Measurements from ENCODE around the gene IGFBP5.

IGFBP5 gene

DNA sequence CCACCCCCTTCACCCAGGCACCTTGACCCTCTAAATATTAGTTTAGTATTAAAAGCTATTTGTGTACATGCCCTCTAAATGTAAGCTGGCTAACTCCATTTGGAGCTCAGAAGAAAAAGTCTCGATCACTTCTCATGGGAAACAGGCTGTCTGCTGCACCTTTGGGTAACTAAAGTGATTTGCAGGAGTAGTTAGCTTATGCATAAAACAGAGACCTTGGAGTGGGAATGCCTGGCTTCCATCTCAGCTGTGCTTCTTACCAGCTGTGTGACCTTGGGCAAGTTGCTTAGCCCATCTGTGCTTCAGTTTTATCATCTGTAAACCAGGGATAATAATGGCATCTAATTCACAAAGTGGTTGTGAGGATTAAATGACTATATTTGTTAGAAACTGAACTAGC, 32.2 kb downstream of the IGFBP5 start:
- no peak for FAIRE-seq

GRCh38 chr2:216661639-216662375, 33.5 kb downstream of the IGFBP5 start:
- no peak for FAIRE-seq

DNA sequence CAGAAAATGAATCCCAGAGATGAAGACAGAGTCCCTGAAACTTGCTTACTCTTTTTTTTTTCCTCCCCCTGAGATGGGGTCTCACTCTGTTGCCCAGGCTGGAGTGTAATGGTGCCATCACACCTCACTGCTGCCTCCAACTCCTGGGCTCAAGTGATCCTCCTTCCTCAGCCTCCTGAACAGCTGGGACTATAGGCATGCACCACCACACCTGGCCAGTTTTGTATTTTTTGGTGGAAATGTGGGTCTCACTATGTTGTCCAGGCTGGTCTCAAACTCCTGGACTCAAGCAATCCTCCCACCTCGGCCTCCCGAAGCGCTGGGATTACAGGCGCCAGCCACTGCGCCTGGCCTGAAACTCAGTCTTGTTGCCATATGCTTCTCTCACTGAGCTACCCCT, 34.3 kb downstream of the IGFBP5 start:
- FAIRE-seq = no peak

DNA sequence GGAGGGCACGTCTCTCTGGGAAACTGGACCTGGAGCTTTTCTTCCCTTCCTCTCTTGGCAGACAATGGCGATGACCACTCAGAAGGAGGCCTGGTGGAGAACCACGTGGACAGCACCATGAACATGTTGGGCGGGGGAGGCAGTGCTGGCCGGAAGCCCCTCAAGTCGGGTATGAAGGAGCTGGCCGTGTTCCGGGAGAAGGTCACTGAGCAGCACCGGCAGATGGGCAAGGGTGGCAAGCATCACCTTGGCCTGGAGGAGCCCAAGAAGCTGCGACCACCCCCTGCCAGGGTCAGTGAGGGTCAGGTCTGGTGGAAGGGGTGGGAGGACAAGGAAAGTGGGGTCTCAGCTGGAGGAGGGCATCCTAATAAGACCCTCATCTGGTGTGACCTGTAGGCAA, 34.9 kb downstream of the IGFBP5 start:
- no peak for FAIRE-seq

DNA sequence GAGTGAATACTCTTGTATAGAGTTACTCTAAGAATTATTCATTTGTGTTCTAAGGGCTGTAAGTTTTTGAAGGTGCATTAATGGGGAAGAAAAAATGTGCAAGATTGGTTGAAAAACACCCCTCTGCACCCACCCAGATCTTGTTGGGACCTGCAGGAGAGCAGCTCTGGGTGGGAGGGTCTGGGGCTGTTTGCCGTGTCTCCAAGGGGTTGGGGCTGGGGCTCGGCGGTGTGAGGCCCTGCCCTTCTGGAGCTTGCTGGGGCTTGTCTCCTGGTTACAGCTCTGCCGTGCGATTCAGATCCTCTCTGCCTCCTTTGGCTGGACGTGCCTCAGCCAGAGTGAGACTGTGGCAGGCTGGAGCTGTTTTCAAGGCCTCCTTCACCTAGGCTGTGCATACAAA, 36.1 kb downstream of the IGFBP5 start:
- no peak for FAIRE-seq

- no peak for FAIRE-seq
These were observed 36.6 kb downstream of the IGFBP5 start for GRCh38 chr2:216658757-216659156.

DNA sequence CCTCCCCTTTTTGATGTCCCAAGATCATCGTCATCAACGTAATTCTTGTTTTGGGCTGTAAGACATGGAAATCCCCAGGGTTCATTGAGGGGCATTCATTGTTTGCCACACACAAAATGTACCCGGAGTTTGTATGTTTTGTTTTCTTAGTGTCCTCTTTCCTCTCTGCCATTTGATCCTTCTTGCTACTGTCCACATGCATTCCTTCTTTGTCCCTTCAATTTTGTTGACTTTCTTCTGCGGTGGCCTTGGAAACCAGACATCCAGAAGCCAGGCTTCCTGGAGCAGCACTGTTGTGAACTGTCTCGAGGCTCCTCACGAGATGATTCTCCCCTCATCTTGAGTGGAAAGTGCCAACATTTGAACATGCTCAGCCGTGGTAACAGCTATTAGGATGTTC, 37.4 kb downstream of the IGFBP5 start:
- no peak for FAIRE-seq

GRCh38 chr2:216657086-216657855, 38.1 kb downstream of the IGFBP5 start:
- FAIRE-seq = no peak

- no peak for FAIRE-seq
These were observed 40.8 kb downstream of the IGFBP5 start for GRCh38 chr2:216654528-216655052.

DNA sequence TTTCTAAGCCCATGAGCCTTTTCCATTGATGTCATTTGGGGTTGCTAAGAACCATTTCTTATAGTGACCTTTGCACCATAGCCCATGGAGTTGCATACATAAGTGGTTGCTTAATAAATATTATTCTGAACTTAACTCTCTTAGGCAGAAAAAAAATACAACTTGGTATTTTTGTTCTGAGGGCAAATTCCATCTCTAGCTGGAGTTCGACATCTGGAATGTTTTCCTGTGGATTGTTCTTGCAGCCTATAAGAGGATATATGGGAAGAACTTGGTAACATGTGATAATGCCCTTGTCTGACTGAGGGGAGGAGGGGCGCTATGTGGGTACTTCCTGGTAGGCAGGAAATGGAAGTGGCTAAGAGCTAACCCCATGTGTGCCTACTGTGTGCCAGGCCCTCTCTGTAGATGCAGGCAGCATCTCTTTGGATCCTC, 41.4 kb downstream of the IGFBP5 start:
- FAIRE-seq = no peak

- FAIRE-seq = no peak
These were observed 42.1 kb downstream of the IGFBP5 start for GRCh38 chr2:216653093-216653799.

- FAIRE-seq = no peak
These were observed 42.8 kb downstream of the IGFBP5 start for GRCh38 chr2:216652566-216652965.

GRCh38 chr2:216651351-216651881, 43.9 kb downstream of the IGFBP5 start:
- no peak for FAIRE-seq

DNA sequence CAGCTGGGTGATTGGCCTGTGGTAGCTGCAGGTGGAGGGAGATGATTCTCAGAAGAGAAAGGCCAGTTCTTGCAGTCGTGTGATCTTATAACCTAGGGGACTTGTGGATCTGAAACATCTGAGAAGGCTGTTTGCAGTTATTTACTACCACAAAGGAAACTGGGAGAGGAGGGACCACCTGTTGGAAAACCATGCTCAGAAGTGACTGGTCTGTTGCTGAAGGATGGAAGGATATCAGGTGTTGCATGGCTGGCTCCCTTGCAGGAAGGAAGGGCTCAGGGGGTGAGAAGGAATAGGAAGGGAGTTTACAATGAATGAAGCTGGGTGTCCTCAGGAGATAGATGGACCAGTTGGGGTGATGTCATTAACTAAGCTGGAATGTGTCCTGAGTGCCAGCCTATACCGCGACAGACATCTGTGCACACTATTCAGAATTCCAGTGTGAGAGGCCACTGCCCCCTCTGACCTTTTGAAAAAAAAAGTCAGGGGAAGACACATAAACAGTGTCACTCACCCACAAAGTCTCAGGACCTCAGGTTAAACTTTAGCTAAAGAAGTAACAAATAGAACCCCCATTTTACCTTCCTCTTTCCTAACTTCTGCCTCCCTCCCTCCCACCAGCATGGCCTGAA, 44.6 kb downstream of the IGFBP5 start:
- no peak for FAIRE-seq

- FAIRE-seq = no peak
These were observed 45.8 kb downstream of the IGFBP5 start for GRCh38 chr2:216649574-216649973.

GRCh38 chr2:216648105-216648504, 47.2 kb downstream of the IGFBP5 start:
- FAIRE-seq = no peak

DNA sequence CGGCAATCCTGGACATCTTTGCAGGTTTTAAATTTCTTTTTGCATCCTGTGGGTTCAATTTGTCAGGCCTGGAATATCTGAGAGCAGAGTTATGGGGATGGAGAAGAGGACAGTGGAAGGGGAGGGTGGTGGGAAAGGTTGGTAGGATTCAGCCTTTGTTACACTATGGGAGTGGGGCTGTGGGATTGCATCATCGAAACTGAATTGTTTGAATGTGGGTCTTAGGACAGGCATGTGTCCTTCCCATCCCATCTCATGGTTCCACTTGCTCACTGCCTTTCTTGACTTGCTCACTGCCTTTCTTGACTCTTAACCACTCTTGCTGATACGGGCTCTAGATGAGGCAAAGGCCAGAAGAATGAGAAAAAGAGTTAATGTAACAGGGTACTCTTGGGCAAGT, 49.2 kb downstream of the IGFBP5 start:
- FAIRE-seq = no peak

DNA sequence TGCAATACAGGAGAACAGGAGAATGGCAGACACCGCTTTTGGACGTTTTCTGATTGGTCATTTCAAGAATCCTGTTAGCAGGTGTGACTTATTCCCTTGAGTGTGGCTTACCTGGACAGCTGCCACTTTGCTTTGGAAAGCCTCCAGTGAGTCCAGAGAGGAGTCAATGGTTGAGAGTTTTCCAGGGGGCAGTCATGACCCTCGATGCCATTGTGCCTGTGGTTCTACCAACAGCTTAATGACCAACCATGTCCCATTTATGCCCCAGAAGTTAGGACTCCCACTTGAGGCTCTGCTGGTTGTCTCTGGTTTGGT, 49.8 kb downstream of the IGFBP5 start:
- FAIRE-seq = no peak

GRCh38 chr2:216644842-216645635, 50.3 kb downstream of the IGFBP5 start:
- FAIRE-seq = no peak

DNA sequence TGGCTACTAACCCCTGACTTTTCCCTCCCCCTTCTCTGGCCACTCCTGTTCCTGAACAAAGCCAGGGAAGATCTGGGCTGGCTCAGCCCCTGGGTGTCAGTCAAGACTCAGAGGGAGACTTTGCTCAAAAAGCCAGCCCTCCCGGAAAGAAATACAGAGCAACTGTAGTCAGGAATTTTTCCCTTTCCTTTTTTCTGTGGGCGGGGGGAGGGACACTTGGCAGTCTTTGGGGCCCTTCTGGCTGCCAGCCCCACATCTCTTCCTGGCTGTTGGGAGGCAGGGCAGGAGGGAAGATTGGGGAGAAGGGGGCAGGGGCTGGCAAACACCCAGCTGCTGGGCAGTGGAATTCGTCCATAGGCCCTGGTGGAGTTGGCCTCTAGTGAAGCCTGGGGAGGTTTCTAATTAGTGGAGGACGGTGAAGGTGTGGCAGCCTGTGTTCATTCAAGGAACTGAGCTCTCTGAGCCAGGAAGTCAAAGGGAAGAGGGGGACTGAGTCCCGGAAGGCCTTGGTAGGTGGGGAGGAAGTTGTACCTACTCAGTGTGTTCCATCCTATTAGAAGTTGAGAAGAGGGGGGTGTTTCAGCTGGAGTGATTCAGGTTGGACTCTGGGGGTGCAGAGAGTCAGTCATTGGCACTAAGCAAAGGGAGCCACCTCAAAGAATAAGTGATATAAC, 51.2 kb downstream of the IGFBP5 start:
- FAIRE-seq = no peak

GRCh38 chr2:216637472-216637871, 57.9 kb downstream of the IGFBP5 start:
- FAIRE-seq = no peak
